GM12878 (cell line): Measurements from ENCODE around the gene FAM234B. TPM values are rescaled to one million over a fixed set of nuclear protein-coding genes. Genes with fewer than 3 reads are reported as not detected.

Experiments used
- ATAC-seq: fragments of 200-7000 bp; cut with Tn5 transposase; 3 replicates; pipeline ENCODE4 v1.9.1; 2020; ENCODE audit warnings: mild to moderate bottlenecking, moderate library complexity
- BruUV-seq: library from RNA; stranded (reverse); fragments of 400-500 nt; replicated peaks from 2 replicates; lab custom pipeline; 2021; lab: Mats Ljungman, UMichigan
- CTCF ChIA-PET: fragments of 300-600 bp; sonication (Branson Sonifier 250); formaldehyde crosslinking; extraction: SDS; loops from one replicate; lab custom pipeline; 2021; ENCODE audit warnings: inconsistent platforms; lab: Yijun Ruan, JAX
- POLR2A ChIA-PET: fragments of 350-600 bp; formaldehyde crosslinking; extraction: SDS; loops from one replicate; lab custom pipeline; 2021; ENCODE audit warnings: inconsistent platforms; lab: Charles Lee
- RAD21 ChIA-PET: fragments of 300-600 bp; sonication (Branson Sonifier 250); formaldehyde crosslinking; loops from one replicate; lab custom pipeline; 2023; ENCODE audit warnings: antibody characterized with exemption; ENCODE audit not compliant: unreplicated experiment; lab: Charles Lee
- SMC1A ChIA-PET: fragments of 300-600 bp; sonication (Branson Sonifier 250); formaldehyde crosslinking; loops from one replicate; lab custom pipeline; 2023; ENCODE audit not compliant: unreplicated experiment, uncharacterized antibody; lab: Charles Lee
- DNase-seq: peaks from one replicate; pipeline ENCODE4 v3.0.0-alpha.2; 2011; ENCODE audit warnings: low read depth, low spot score
- FAIRE-seq: peaks from 3 replicates; lab custom pipeline; 2011; peaks lifted over from hg19 to GRCh38; lab: Jason Lieb, UNC
- H2AFZ ChIP-seq: 2 replicates; pipeline ENCODE4 v1.6.0; 2011; ENCODE audit warnings: low read depth, low read length, control low read depth; ENCODE audit not compliant: control insufficient read depth
- H3K27ac ChIP-seq: 2 replicates; pipeline ENCODE4 v1.5.1; 2011; ENCODE audit warnings: control low read depth; ENCODE audit not compliant: control insufficient read depth, insufficient read depth
- H3K27me3 ChIP-seq, 2 experiments: replicated peaks in 1 of 2; 2 replicates each; pipeline versions ENCODE4 v1.6.0 to v1.6.1; 2011; ENCODE audit warnings: low read length in 1 of 2; ENCODE audit not compliant: control insufficient read depth in 2 of 2, insufficient read depth in 2 of 2
- H3K36me3 ChIP-seq, 2 experiments: 2 replicates each; pipeline ENCODE4 v1.5.1; 2011; ENCODE audit warnings: low read length in 1 of 2; ENCODE audit not compliant: control insufficient read depth in 2 of 2, insufficient read depth in 2 of 2
- H3K4me1 ChIP-seq: 2 replicates; pipeline ENCODE4 v1.6.1; 2011; ENCODE audit warnings: mild to moderate bottlenecking, low read length, moderate library complexity, mixed read lengths; ENCODE audit not compliant: control insufficient read depth, insufficient read depth
- H3K4me2 ChIP-seq: 2 replicates; pipeline ENCODE4 v1.6.0; 2011; ENCODE audit warnings: control low read depth; ENCODE audit not compliant: control insufficient read depth, insufficient read depth
- H3K4me3 ChIP-seq: fragments of 200-600 bp; sonication (generic); 2 replicates; pipeline ENCODE4 v1.5.1; 2016
- H3K79me2 ChIP-seq: 2 replicates; pipeline ENCODE4 v1.6.0; 2011; ENCODE audit warnings: low read length; ENCODE audit not compliant: control insufficient read depth, insufficient read depth
- H3K9ac ChIP-seq: 2 replicates; pipeline ENCODE4 v1.8.0; 2011; ENCODE audit warnings: low read length, control low read depth, mixed read lengths; ENCODE audit not compliant: control insufficient read depth, insufficient read depth
- H3K9me3 ChIP-seq: replicated peaks from 3 replicates; pipeline ENCODE4 v1.5.1; 2011; ENCODE audit warnings: mild to moderate bottlenecking, low read length; ENCODE audit not compliant: control insufficient read depth, insufficient read depth
- H4K20me1 ChIP-seq: 2 replicates; pipeline ENCODE4 v1.6.0; 2011; ENCODE audit not compliant: control insufficient read depth, insufficient read depth
- CBX3 ChIP-seq: fragments of 200-600 bp; sonication (generic); IDR thresholded peaks from 2 replicates; pipeline ENCODE4 v1.6.1; 2016; ENCODE audit warnings: low read depth, borderline replicate concordance
- CEBPZ ChIP-seq: fragments of 150-350 bp; IDR thresholded peaks from 2 replicates; pipeline ENCODE4 v1.6.1; 2016; ENCODE audit warnings: low read depth, low read length
- E2F8 ChIP-seq: fragments of 450-650 bp; IDR thresholded peaks from 2 replicates; pipeline ENCODE4 v1.6.1; 2018; ENCODE audit warnings: mild to moderate bottlenecking, low read depth, moderate library complexity; ENCODE audit not compliant: partially characterized antibody
- HSF1 ChIP-seq: fragments of 150-350 bp; IDR thresholded peaks from 2 replicates; pipeline ENCODE4 v1.6.1; 2014; ENCODE audit warnings: mild to moderate bottlenecking, low read depth, low read length
- KAT2A ChIP-seq: conservative IDR thresholded peaks from 2 replicates; pipeline ENCODE4 v1.6.1; 2011; ENCODE audit warnings: low read depth, low read length; ENCODE audit not compliant: control insufficient read depth
- MYB ChIP-seq: fragments of 150-350 bp; IDR thresholded peaks from 2 replicates; pipeline ENCODE4 v1.6.1; 2014; ENCODE audit warnings: mild to moderate bottlenecking, low read depth, low read length, borderline replicate concordance
- NKRF ChIP-seq: fragments of 450-650 bp; conservative IDR thresholded peaks from 2 replicates; pipeline ENCODE4 v1.6.1; 2017; ENCODE audit warnings: mild to moderate bottlenecking, moderate library complexity
- NR2F1 ChIP-seq: fragments of 450-650 bp; conservative IDR thresholded peaks from 2 replicates; pipeline ENCODE4 v1.6.1; 2017; ENCODE audit warnings: mild to moderate bottlenecking
- WGBS: methylation state at CpG from one replicate; pipeline ENCODE4 v1.1.6; 2016; ENCODE audit warnings: low lambda C conversion rate; ENCODE audit not compliant: insufficient replicate concordance, insufficient coverage; ENCODE audit errors: missing lambda C conversion rate; 5-methylcytosine and 5-hydroxymethylcytosine counted together
- in situ Hi-C: fragments of 300-500 bp; cut with MboI; formaldehyde crosslinking; loops from 9 replicates; pipeline ENCODE4 v1.14.3; 2018; ENCODE audit warnings: mixed read lengths
- intact Hi-C: fragments of 100-400 bp; cut with micrococcal nuclease; formaldehyde crosslinking; loops from one replicate; pipeline ENCODE4 v1.14.2; 2022; ENCODE audit not compliant: unreplicated experiment
- polyA plus RNA-seq, 11 experiments: library from polyadenylated mRNA; depleted of rRNA in 4 of 11; unstranded in 6 of 11; stranded (reverse) in 5 of 11; fragments of >200 nt; fragmentation: Nextera tagmentation in 4 of 11; fragmentation: Illumina TruSeq in 1 of 11; extraction: Ambion mirVana in 4 of 11; extraction: Trizol in 1 of 11; gene quantifications; 1 replicate in 1 of 11; 2 replicates in 10 of 11; pipeline versions ENCODE4 v1.2.1 to v1.2.3, GENCODE V29; 2011 to 2016; ENCODE audit warnings: inconsistent platforms in 2 of 11, missing spikeins in 2 of 11, low read depth in 1 of 11
- total RNA-seq, 4 experiments: library from RNA; depleted of rRNA in 3 of 4; stranded (reverse); fragments of >200 nt in 3 of 4; fragmentation: Illumina TruSeq in 1 of 4; extraction: Trizol in 1 of 4; gene quantifications; 2 replicates each; pipeline versions ENCODE4 v1.2.1 to v1.2.3, GENCODE V29; 2013 to 2021
- TF ChIP-seq, protein P1 (sequence below): fragments of 450-650 bp; IDR thresholded peaks from 2 replicates; pipeline ENCODE4 v1.6.1; 2016; ENCODE audit warnings: mild to moderate bottlenecking

The FAM234B gene
- total and polyA plus RNA-seq, 10 of the 15 experiments (the other 5 are each of a cell fraction or from before 2014, with no cell fraction given): 0.09 to 2.8 (median 0.18) TPM

GRCh38 chr12:13071305-13072280 is 27.4 kb downstream of the FAM234B start:
- SMC1A ChIA-PET: no interaction called here
- FAIRE-seq (no peak), DNase-seq (no peak), ATAC-seq (no peak)
- Histone ChIP-seq H3K36me3 (no peaks in the 10 kb centered on the region), H3K27me3 (0 out of 4 replicates have a peak, but pooled peaks cover 0 to 2% of the 10 kb centered on the region in 2 experiments), H3K9ac (no peak overlapping the region), H3K4me1 (no peaks in the 10 kb centered on the region), H2AFZ (no peak overlapping the region), H3K27ac (no peak overlapping the region), H3K4me3 (no peak overlapping the region), H3K9me3 (no peaks in the 10 kb centered on the region), H3K79me2 (no peaks in the 10 kb centered on the region), H4K20me1 (no peaks in the 10 kb centered on the region), H3K4me2 (no peak overlapping the region)
- in situ Hi-C loops (no loop called here), intact Hi-C loops (no loop called here)
- 39% methylated on average over 10 of the region's 10 CpGs for WGBS
- no peak for TF ChIP-seq HSF1
- no peak for TF ChIP-seq CEBPZ
- no peak for TF ChIP-seq CBX3
- TF ChIP-seq KAT2A: no peak
- TF ChIP-seq, protein P1, sequence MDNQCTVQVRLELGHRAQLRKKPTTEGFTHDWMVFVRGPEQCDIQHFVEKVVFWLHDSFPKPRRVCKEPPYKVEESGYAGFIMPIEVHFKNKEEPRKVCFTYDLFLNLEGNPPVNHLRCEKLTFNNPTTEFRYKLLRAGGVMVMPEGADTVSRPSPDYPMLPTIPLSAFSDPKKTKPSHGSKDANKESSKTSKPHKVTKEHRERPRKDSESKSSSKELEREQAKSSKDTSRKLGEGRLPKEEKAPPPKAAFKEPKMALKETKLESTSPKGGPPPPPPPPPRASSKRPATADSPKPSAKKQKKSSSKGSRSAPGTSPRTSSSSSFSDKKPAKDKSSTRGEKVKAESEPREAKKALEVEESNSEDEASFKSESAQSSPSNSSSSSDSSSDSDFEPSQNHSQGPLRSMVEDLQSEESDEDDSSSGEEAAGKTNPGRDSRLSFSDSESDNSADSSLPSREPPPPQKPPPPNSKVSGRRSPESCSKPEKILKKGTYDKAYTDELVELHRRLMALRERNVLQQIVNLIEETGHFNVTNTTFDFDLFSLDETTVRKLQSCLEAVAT: no peak
- no peak for TF ChIP-seq E2F8
- TF ChIP-seq MYB: no peak
- no peak for TF ChIP-seq NKRF
- no peak for TF ChIP-seq NR2F1
- RAD21 ChIA-PET: no interaction called here
- POLR2A ChIA-PET: no interaction called here
- CTCF ChIA-PET: no interaction called here
- BruUV-seq: no TSS peak
